ENCODE measurements around the gene RYR3. TPM values are rescaled to one million over a fixed set of nuclear protein-coding genes. Genes with fewer than 3 reads are reported as not detected.

The RYR3 gene
- total RNA-seq, 1 donor from 2014 or later: not detected

DNA sequence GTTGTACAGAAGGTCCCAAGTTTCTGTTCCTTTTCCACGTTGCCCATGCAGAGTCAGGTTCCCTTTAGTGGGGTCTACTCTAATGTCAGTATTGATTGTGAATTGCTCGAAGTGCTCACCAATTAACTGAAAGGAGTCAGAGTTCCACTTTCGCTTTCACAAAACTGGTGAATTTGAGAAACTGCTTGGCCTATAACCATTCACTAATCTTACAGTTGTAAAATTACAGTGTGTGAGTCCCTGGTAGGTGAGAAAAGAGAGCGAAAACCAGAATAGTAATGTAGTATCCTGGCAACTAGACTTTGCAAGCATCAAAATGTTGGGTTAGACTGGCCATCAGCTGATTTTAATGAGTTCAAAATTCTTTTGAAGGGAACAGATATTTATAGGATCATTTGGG, 420.0 kb downstream of the RYR3 start:
- DNase-seq: no peak

DNA sequence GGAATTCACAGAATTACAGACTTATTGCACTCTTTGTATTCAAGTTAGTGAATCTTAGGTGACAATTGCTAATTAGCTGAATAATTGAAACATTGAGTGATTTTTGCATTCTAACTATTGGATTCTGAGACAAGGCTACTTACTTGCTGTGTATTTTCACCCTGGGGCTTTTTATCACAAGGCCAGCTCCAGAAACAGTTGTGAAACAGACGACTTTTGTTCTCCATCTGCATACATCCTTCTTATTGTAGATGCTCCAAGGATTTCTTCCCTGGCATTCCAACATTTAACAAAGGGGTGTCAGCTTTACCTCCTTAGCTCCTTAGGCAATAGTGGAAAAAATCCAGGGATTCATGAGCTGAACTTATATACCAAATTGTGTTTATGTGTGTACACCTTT, 424.4 kb downstream of the RYR3 start:
- DNase-seq: no peak

DNA sequence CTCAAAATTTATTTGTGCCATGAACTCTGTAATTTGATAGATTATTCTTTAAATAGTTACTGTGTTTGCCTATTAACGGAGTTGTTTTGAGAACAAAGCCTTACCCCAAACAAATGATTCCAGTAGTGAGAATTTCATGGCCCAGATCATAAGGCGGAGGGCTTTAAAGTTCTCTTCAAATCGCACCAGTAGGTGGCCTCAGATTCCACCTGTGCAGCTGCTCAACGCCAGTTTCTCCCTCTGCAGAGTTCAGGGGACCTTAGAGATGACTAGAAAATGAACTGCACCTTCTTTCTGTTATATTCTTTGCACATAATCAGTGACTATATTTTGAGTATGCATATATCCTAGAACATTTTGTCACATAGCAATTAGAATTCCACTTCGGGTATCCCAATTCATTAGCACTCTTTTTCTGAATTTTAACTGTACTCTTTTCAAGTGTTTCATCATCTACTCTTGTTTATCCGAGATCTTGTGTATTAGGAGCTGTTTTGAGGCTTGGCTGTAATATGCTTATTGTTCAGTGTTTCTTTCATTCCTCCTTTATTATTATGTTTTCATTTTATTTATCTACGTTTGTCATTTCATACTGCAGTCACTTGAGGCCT, 425.0 kb downstream of the RYR3 start:
- DNase-seq: peak; percentile 64

DNA sequence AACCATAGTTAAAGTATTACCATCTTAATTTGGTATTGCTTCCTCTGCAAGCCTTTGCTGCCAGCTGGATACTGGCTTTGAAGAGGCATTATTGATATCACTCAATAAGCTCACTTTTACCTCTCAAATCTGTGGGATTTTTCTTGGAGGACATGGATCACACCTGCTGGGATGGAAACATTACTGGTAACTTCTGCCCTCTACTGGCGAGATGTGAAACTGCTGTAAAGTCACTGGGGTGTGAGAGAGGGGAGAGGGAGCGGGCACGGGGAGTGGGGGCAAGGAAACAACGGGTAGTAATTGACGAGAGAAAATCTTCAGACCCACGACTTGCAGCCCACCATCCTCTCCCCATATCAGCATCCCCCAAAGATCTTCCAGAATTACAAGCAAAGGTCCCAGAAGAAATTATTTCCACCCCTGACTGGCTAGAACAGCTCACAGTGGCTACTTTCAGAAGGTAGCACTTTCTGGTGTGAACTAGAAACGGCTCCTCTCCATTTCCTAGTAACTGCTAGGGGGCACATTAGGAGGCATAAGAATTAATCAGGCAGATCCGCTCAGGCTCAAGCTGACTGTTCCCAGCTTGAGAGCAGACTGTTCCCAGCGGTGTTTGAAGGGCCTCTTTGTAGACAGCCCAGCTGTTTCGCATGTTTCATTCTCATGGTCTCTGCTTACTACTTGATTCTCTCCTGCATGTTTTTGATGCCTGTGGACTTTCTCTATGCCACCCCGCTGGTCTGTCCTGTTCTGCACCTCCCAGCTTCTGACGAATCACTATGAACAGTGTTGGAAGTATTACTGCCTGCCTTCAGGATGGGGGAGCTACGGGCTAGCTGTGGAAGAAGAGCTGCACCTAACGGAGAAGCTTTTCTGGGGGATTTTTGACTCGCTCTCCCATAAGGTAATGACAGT, 427.2 kb downstream of the RYR3 start:
- peak; percentile 70 for DNase-seq

DNA sequence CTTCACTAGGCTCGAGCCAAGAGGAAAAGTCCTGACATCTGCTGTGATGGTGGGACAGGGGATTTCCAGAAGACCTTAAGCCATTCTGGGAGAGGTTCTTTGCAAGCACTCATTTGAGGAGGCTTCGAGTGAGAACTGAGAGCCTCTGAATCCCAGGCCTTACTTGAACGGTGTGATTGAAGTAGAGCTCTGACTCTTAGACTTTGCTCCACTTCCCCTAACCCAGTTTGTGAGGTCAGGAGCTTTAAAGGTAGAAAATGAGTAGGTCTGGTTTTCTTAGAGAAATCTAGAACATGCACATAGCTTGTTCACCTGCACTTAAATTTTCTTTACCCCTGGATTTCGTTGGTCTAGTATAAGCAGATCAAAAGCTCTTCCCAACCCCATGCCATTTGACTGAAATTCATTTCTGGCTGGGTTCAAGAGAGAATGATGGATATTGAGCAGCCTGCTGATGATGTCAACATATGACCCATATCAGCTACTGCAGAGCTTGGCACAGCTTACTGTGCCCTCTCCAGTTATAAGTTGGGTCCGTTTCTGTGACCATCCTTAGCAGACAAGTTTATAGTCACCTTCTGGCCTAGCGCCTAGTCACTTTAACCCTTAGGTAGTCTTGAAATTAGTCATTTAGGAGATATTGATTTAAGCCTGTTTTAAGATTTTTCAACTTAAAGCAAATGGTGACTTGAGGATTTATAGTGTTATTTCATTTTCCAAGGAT, 428.3 kb downstream of the RYR3 start:
- DNase-seq: no peak

DNA sequence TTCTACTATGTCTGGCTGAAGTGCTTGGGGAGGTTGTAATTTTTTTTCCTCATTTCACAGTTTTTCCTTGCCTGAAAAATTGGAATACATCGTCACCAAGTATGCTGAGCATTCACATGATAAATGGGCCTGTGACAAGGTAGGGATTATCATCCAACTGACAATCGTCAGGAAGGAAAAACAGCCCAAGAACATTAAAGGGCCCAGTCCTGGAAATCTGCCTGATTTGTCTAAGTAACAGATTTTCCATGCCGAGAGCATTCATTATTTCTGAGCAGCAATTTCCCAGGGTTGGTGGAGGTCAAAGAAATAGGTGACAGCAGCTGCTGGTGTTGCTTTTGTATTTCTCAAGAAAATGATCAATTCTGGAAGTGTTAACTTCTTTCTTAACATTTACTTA, 431.5 kb downstream of the RYR3 start:
- no peak for DNase-seq

DNA sequence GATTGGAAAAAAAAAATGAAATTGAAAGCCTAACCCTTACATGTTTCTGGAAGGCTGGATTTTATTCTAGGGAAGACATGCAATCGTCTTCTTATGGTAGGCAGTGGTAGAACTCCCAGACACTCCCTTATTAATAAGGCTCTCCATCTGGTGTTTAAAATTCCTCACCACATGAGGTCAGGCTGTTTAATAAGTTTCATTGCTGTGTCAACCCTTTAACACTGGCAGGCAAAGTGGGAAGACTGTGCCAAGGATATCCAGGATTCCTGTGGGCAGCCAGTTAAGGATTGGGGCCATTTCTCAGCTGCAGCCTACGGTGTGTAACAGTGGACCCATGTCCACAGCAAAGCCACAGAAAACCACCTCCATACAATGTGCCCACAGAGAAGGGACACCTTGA, 432.0 kb downstream of the RYR3 start:
- no peak for DNase-seq

DNA sequence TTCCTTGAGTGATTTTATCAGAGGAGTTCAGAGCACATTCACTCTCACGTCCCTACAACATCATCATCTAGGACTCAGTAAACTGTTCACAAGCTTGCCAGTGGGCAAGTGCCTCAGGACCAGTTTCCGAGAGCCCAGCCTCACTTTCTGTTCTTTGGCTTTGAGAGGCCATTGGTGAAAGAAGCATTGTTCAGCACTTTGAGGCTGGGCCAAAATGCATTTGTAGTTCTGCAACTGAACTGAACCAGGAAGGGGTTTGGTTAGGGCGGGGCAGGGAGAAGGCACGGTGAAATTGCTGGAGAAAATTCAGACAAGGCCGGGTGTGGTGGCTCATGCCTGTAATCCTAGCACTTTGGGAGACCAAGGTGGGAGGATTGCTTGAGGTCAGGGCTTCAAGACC, 435.4 kb downstream of the RYR3 start:
- no peak for DNase-seq

DNA sequence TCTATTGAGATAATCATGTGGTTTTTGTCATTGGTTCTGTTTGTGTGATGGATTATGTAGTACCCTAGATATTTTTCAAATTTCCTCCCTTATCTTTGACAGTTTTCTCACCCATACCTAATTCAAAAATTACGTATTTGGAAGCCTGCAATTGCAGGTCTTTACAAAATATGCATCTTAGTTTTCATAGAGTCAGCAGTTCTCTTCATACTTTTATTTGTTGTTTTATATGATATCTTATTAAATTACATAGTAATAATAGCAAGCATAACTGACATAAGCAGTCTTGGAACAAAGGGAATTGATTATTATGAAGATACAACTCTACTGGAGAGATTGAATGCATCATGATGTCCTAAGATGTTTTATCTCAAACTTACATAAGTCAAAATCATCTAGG, 442.2 kb downstream of the RYR3 start:
- DNase-seq: no peak

DNA sequence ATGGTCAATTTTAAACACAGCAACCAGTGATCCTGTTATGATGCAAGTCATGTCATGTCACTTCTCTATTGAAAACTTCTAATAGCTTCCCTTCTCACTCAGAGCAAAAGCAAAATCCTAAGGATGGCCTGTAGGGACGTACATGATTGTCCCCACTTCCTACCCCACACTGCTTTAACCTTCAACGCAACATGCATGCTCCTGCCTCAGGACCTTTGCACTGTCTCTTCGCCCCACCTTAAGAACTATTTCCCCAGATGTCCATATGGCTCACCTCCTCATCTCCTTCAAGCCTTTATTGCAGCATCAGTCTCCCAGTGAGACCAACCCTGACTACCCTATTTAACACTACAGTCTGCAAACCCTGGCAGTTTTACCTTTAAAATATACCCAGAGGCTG, 443.5 kb downstream of the RYR3 start:
- no peak for DNase-seq

DNA sequence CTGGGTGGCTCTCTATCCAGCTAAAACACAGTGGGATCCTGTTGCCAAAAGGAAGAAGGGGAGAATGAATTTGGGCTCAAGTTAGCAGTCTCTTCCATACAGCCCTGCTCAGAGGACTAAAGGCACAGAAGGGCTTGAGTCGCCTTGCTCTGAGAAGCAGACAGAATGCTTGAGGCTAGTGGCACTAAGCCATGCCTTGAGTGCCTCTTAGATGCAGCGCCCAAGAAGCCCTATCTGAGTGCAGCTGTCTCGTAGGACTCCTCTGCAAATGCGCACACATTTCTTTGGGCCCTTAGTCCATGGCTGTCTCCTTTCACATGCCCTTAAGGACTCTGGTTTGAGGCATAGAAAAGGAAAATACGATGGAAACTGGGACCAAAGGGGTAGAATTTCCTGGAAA, 446.2 kb downstream of the RYR3 start:
- DNase-seq: no peak

DNA sequence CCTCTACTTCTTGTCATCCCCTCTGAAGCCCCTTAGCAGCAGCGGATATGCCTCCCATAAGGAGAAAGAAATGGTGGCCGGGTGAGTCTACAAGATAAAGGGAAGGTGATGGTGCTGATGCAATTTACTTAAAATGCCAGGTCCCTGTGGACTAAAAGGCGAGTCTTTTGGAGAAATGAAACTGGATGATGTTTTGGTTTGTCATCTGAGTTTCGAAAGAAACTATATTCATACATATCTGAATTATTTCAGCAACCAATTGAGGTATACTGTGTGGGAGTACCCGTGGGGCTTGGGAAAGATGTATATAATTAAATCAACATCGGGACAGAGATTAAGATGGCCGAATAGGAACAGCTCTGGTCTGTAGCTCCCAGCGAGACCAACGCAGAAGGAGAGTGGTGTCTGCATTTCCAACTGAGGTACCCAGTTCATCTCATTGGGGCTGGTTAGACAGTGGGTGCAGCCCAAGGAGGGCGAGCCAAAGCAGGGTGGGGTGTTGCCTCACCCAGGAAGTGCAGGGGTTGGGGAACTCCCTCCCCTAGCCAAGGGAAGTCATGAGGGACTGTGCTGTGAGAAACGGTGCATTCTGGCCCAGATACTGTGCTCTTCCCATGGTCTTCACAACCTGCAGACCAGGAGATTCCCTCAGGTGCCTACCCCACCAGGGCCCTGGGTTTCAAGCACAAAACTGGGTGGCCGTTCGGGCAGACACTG, 446.9 kb downstream of the RYR3 start:
- no peak for DNase-seq

DNA sequence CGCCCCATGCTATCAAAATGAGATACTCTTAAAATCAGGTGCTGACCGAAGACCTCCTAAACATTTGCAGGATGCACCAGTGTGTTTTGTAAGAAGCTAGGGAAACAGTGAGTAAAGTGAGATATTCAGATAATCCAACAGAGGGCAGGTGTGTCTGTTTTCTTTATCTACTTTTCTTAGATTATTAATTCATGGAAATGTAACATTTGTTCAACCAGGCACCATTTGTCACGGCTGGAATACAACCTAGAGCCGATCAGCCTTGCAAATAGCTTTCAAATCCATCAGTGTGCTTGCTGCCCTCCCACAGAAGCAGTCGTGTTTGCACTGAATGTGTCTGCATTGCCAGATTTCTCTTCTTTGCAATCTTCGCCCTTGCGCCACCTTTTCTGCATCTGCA, 455.6 kb downstream of the RYR3 start:
- DNase-seq: peak; percentile 3

DNA sequence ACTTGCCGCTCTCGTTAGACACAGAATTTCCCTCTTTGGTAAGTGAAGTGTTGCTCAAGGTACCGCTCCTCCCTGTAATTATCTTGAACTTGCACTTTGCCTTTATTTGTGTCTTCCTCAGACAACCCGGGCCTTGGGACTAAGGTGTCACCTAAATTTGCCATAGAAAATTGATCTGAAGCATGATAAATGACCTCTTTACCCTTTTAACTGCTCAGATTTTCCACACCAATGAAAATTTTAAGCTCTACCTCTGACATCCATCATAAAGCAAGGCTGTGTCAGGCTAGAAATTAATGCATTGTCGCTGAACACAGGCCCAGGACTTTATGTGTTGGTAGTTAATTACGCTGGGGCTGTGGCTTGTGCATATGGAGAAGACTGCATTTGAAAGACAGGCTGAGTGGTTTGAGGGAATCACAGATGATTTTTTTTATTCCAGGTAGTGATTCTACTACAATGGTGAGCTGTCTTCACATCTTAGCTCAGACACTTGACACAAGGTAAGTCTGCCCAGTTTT, 458.0 kb downstream of the RYR3 start:
- no peak for DNase-seq

DNA sequence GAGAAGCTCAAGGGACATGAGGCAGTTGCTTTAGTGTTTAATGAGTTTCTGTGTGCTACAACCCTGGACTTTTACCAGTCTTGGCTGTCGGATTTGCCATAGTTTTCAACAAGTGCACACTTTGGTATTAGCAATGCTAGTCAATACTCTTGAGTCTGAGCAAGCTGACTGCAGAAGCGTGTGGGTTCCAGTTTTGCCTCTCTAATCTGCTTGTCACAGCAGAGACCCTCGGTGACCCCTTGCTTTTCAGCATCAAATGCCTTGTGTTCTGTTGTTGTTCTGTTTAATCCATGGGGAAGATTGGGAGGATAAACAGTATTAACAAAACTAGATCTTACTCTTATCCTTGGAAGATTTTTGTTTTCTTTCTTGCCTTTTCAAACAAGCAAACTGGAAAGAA, 463.2 kb downstream of the RYR3 start:
- DNase-seq: no peak

DNA sequence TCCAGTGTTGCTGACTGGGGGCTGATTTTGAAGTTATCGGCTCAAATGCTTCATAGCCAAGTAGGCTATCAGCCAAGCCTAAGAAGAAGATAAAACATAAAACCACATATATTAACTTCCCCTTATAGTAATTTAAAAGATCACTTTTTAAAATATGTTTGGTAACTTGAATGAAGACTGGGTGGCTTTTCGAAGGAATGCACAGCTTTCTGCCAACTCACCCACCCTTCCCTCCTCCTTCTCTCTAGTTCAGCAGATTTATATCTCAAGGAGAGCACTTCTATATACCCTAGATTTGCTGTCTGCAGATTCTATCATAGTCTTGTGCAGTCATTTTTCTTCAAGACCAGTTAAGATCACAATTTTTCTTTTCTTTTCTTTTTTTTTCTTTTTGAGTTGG, 468.1 kb downstream of the RYR3 start:
- DNase-seq: no peak

DNA sequence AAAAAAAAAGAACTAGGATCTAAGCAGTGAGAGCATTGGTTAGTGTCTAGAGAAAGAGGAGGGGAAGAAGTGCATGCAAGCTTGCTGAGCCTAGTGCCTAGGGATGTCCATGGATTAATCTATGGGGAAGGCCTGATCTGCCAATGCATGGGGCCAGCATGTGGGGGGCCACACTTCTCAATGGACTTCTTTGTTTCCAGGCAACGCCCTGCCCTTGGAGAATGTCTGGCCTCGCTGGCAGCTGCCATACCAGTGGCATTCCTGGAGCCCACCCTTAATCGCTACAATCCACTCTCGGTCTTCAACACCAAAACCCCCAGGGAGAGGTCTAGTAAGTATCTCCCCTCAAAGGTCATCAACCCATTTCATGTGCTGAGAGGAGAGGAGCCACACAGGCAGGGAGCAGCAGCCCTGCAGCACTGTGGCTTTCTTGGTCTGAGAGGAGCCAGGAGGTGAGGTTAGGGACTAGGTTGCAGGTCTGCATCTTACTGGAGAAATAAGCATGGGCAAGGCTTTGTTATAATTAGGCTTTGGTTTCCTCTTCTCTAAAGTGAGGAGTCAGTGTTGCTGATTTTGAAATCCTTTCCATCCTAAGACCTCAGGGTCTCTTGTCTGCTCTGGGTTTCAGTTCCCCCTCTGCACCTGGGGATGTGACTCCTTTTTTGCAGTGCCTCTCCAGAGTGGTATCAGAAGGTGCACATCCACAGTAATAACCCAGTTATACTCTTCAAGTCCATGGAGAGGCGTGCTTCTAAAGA, 469.4 kb downstream of the RYR3 start:
- no peak for DNase-seq

DNA sequence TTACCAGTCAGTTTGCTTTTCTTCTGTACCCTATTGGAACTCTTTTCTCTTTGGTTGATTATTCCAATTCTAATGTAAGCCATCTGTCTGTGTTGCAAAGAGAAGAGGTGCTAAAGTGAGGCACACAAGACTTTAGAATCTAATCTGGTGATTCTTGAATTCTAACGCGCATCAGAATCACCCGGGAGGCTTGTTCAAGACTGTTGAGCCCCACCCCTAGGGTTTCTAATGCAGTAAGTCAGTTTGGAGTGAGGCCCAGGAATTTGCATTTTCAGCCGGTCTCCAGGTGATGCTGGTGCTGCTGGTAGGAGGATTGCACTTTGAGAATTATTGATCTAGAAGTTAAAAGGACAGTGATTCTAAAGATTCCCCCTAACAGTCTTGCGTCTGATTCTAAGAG, 472.2 kb downstream of the RYR3 start:
- no peak for DNase-seq

DNA sequence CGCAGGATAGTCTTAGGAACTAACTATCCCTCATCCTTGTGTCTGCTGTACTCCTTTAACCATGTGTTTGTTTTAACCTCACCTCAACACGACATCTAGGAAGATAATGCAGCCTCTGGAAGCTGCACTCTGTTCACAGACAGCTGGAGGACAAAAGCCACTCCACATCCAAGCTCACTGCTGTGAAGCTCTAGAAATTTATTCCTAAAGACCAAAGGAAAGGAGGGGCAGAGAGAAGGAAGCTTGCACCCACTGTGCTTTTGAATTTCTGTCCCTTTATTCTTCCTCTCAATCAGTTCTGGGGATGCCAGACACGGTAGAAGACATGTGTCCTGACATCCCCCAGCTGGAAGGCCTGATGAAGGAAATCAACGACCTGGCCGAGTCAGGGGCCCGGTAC, 474.6 kb downstream of the RYR3 start:
- DNase-seq: no peak

DNA sequence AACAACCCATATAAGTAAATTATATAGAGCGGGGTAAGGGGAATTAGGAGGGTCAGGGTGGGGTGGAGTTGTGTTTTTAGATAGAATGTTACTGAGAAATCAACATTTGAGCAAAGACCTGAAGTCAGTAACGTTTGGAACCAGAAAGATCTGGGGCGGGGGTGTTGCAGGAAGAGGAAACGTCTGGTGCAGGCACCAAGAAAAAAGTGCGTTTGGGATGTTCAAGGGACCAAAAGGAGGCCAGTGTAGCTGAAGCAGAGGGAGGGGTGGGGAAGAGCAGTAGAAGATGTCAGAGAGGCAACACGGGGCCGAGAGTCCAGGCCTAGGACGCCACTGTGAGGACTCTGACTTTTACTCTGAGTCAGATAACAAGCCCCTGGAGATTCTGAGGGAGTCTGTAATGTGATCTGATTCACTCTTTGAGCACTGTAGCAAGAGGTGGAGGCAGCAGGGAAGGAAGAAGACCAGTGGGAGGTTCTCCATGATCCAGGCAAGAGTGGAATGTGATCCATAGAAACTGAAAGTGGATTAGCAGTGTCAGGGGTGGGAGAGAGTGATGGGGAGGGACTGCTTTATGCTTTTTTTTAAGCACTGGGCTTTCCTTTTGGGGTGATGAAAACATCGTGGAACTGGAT, 478.3 kb downstream of the RYR3 start:
- DNase-seq: no peak

DNA sequence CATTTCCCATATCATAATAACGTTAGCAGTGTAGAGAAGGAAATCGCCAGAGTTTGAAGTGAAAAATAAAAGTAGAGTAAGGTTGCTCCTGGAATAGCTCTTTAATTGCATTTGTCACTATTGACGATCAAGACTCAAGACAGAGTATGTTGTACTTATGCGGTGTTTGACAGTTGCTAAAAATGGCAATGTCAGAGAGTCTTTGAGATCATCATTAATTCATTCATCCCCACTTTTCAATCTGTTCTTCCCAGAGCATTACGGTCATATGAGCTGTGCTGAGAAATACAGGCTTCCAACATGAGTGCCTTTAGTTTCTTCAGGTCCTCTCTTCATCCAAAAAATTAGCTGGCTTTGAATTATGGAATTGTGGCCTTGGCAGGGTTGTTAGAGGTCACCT, 483.7 kb downstream of the RYR3 start:
- no peak for DNase-seq

DNA sequence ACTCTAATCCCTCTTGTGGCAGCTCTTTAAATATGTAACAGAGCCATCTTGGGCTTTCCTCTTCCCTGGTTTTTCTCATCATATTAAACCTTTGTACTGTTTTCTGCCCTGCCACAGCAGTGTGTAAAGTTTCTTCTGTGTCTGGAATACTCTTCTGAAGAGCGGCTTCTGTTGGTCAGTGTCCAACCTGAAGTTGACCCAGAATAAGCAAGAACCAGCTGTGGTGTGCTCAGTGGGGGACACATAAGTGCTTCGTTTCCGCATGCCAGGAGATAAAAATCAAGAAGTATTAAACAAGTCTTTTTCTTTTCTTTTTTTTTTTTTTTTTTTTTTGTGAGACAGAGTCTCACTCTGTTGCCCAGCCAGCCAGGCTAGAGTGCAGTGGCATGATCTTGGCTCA, 484.3 kb downstream of the RYR3 start:
- DNase-seq: no peak
